SK-N-SH treated with all-trans-retinoic acid at 6 μM for 48 hours (cell line): ENCODE results near the gene AFF1.
"Not testable (repeated sequence)": the region's sequence is repeated elsewhere in the genome, so short reads cannot be mapped to it uniquely, and the experiment has no call there.

Source experiments
- ATAC-seq: fragments of 200-7000 bp; cut with Tn5 transposase; 3 replicates; pipeline ENCODE4 v1.9.1; 2020; ENCODE audit warnings: mild to moderate bottlenecking, moderate library complexity
- ARNTL ChIP-seq: fragments of 450-650 bp; formaldehyde crosslinking; IDR thresholded peaks from 2 replicates; pipeline ENCODE4 v1.5.0; 2020; ENCODE audit warnings: low read depth, mild to moderate bottlenecking, moderate library complexity, borderline replicate concordance
- BACH2 ChIP-seq: fragments of 250-450 bp; sonication (Bioruptor Pico); IDR thresholded peaks from 2 replicates; pipeline ENCODE4 v1.9.0; 2021; ENCODE audit warnings: mild to moderate bottlenecking, borderline replicate concordance
- CREB5 ChIP-seq: fragments of 250-450 bp; sonication (Bioruptor Pico); IDR thresholded peaks from 2 replicates; pipeline ENCODE4 v1.5.1; 2020; ENCODE audit warnings: low read depth, mild to moderate bottlenecking, moderate library complexity
- CSDC2 ChIP-seq: fragments of 250-450 bp; sonication (Bioruptor Pico); IDR thresholded peaks from 2 replicates; pipeline ENCODE4 v1.5.0; 2020; ENCODE audit warnings: mild to moderate bottlenecking, moderate library complexity
- CSRNP3 ChIP-seq: fragments of 250-450 bp; sonication (Bioruptor Pico); IDR thresholded peaks from 2 replicates; pipeline ENCODE4 v1.5.1; 2021; ENCODE audit warnings: mild to moderate bottlenecking, moderate library complexity
- ESRRG ChIP-seq: fragments of 250-450 bp; sonication (Bioruptor Pico); IDR thresholded peaks from 2 replicates; pipeline ENCODE4 v1.6.1; 2021; ENCODE audit warnings: mild to moderate bottlenecking
- GLIS3 ChIP-seq: fragments of 250-450 bp; sonication (Bioruptor Pico); IDR thresholded peaks from 2 replicates; pipeline ENCODE4 v1.5.0; 2020; ENCODE audit warnings: mild to moderate bottlenecking, moderate library complexity
- ISL1 ChIP-seq: fragments of 250-450 bp; sonication (Bioruptor Pico); IDR thresholded peaks from 2 replicates; pipeline ENCODE4 v2.1.2; 2022; ENCODE audit warnings: mild to moderate bottlenecking, moderate library complexity
- OSR1 ChIP-seq: fragments of 250-450 bp; sonication (Bioruptor Pico); IDR thresholded peaks from 2 replicates; pipeline ENCODE4 v1.8.0; 2022; ENCODE audit warnings: moderate library complexity, mild to moderate bottlenecking, inconsistent platforms
- PATZ1 ChIP-seq: fragments of 250-450 bp; sonication (Bioruptor Pico); IDR thresholded peaks from 2 replicates; pipeline ENCODE4 v1.8.0; 2020; ENCODE audit warnings: mild to moderate bottlenecking, moderate library complexity, borderline replicate concordance
- PPARA ChIP-seq: fragments of 250-450 bp; sonication (Bioruptor Pico); IDR thresholded peaks from 2 replicates; pipeline ENCODE4 v1.5.0; 2020; ENCODE audit warnings: mild to moderate bottlenecking, borderline replicate concordance
- RARB ChIP-seq: fragments of 250-450 bp; sonication (Bioruptor Pico); IDR thresholded peaks from 2 replicates; pipeline ENCODE4 v1.8.0; 2021; ENCODE audit warnings: mild to moderate bottlenecking, moderate library complexity
- SNAI2 ChIP-seq: fragments of 250-450 bp; sonication (Bioruptor Pico); IDR thresholded peaks from 2 replicates; pipeline ENCODE4 v1.5.0; 2020; ENCODE audit warnings: mild to moderate bottlenecking, moderate library complexity
- TCF4 ChIP-seq: fragments of 250-450 bp; sonication (Bioruptor Pico); IDR thresholded peaks from 2 replicates; pipeline ENCODE4 v1.8.0; 2021; ENCODE audit warnings: mild to moderate bottlenecking, moderate library complexity, borderline replicate concordance
- TOX ChIP-seq: fragments of 250-450 bp; sonication (Bioruptor Pico); IDR thresholded peaks from 2 replicates; pipeline ENCODE4 v1.8.0; 2021; ENCODE audit warnings: mild to moderate bottlenecking, moderate library complexity, borderline replicate concordance
- ZC3H10 ChIP-seq: fragments of 250-450 bp; sonication (Bioruptor Pico); IDR thresholded peaks from 2 replicates; pipeline ENCODE4 v1.5.1; 2021; ENCODE audit warnings: mild to moderate bottlenecking, moderate library complexity
- ZFP3 ChIP-seq: fragments of 250-450 bp; sonication (Bioruptor Pico); IDR thresholded peaks from 2 replicates; pipeline ENCODE4 v1.5.0; 2020; ENCODE audit warnings: mild to moderate bottlenecking, moderate library complexity
- ZFP30 ChIP-seq: fragments of 450-650 bp; formaldehyde crosslinking; IDR thresholded peaks from 2 replicates; pipeline ENCODE4 v1.5.0; 2022; ENCODE audit warnings: mild to moderate bottlenecking, moderate library complexity
- ZNF565 ChIP-seq: fragments of 450-650 bp; formaldehyde crosslinking; conservative IDR thresholded peaks from 2 replicates; pipeline ENCODE4 v1.5.0; 2020; ENCODE audit warnings: low read depth, mild to moderate bottlenecking, moderate library complexity
- ZNF70 ChIP-seq: fragments of 450-650 bp; formaldehyde crosslinking; IDR thresholded peaks from 2 replicates; pipeline ENCODE4 v1.5.0; 2020; ENCODE audit warnings: mild to moderate bottlenecking, moderate library complexity
- ZNF8 ChIP-seq: fragments of 450-650 bp; formaldehyde crosslinking; IDR thresholded peaks from 2 replicates; pipeline ENCODE4 v1.5.0; 2020; ENCODE audit warnings: mild to moderate bottlenecking, moderate library complexity

The AFF1 gene

GRCh38 chr4:86994686-86995085 is 59.9 kb downstream of the AFF1 start (continued):
- TF ChIP-seq PATZ1 (no peak), RARB (CRISPR knock-in tag) (no peak)
- TF ChIP-seq, all 23 proteins: peak for 0

GRCh38 chr4:86996510-86996909 is 61.7 kb downstream of the AFF1 start:
- not testable (repeated sequence) for ATAC-seq

- TF ChIP-seq ZNF70 (CRISPR knock-in tag) (no peak), PATZ1 (no peak), SNAI2 (CRISPR knock-in tag) (no peak), ARNTL (CRISPR knock-in tag) (no peak), PPARA (CRISPR knock-in tag) (no peak), OSR1 (CRISPR knock-in tag) (no peak), ISL1 (CRISPR knock-in tag) (no peak), CREB5 (no peak), TCF4 (CRISPR knock-in tag) (no peak), BACH2 (CRISPR knock-in tag) (no peak), CSRNP3 (CRISPR knock-in tag) (no peak), ZNF8 (CRISPR knock-in tag) (no peak), ZC3H10 (CRISPR knock-in tag) (no peak), ESRRG (CRISPR knock-in tag) (no peak), CSDC2 (no peak), ZNF565 (CRISPR knock-in tag) (no peak), TOX (CRISPR knock-in tag) (no peak)
- TF ChIP-seq, all 23 proteins: peak for 0
- ATAC-seq = no peak; the same call in 2 of the 3 replicates
Observed at GRCh38 chr4:86999136-86999643, 64.4 kb downstream of the AFF1 start.

- TF ChIP-seq CSRNP3 (CRISPR knock-in tag) (no peak), CSDC2 (no peak), GLIS3 (CRISPR knock-in tag) (no peak), ZFP30 (CRISPR knock-in tag) (no peak), ARNTL (CRISPR knock-in tag) (no peak), PATZ1 (no peak), RARB (CRISPR knock-in tag) (no peak), ZFP3 (CRISPR knock-in tag) (no peak), ISL1 (CRISPR knock-in tag) (no peak), BACH2 (CRISPR knock-in tag) (no peak), TOX (CRISPR knock-in tag) (no peak), ZC3H10 (CRISPR knock-in tag) (no peak), SNAI2 (CRISPR knock-in tag) (no peak), OSR1 (CRISPR knock-in tag) (no peak), ZNF8 (CRISPR knock-in tag) (no peak), TCF4 (CRISPR knock-in tag) (no peak), CREB5 (no peak)
- no peak for ATAC-seq
Observed at GRCh38 chr4:87002682-87003043, 67.9 kb downstream of the AFF1 start.
